ENCODE results near the gene CKS1B. TPM values are rescaled to one million over a fixed set of nuclear protein-coding genes. Genes with fewer than 3 reads are reported as not detected.

CKS1B gene
- total RNA-seq, 1 donor from 2014 or later = 16.0 TPM

DNA sequence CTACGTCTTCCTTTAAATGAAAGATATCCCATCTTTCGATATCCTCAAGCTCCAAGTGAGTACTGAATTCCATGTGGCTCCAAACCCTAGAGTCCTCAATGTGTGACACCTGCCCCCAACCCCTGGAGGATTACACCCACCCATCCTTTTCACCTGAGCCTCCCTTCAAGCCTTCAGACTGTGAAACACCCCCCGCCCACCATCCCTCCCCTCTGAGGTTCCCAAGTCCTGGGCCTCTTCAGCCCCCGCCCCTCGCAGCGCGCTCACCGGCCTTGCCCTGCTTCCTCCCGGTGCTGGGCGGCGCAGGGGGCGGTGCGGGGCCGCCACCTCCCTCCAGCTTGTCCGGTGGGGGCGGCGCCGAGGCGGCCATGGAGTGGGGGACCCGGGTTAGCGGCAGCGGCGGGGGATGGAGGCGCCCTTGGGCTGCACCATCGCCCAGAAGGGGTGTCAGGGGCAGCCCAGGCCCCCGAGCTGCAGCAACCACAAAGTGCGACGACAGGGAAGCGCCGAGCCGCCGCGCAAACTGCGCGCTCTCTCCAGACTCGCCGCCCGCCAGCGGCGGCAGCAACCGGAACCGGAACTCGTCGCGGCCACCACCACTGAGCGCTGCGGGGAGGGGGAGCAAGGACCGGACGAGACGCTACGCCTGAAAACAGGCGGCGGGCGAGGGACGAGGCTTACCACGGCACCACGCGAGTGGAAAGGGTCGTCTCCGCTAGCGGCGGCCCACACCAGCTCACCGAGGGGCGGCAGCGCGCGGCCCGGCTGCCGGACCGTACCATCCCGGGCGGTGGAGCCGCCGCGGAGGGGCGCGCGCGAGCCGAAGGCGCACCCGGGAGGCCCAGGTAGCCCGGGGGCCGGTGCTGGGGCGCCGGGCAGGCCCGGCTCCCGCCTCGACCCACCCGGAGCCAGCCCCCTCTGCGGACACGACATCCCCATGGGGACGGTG lies 13.0 kb upstream of the CKS1B start, which contains the start of gene PYGO2:
TSS of gene PYGO2 (minus strand) at position 576 of the 949 bp plus-strand sequence. CDS start at position 370, 206 bp downstream.
- DNase-seq (ENCODE audit: low spot score) = peak; percentile 94
- intact Hi-C loops (cut with DNase I) = loop anchor here (1.0 to 2.0 kb wide), 4 partner anchors 22 to 56 kb away; partner anchors contain the start of gene FLAD1

DNA sequence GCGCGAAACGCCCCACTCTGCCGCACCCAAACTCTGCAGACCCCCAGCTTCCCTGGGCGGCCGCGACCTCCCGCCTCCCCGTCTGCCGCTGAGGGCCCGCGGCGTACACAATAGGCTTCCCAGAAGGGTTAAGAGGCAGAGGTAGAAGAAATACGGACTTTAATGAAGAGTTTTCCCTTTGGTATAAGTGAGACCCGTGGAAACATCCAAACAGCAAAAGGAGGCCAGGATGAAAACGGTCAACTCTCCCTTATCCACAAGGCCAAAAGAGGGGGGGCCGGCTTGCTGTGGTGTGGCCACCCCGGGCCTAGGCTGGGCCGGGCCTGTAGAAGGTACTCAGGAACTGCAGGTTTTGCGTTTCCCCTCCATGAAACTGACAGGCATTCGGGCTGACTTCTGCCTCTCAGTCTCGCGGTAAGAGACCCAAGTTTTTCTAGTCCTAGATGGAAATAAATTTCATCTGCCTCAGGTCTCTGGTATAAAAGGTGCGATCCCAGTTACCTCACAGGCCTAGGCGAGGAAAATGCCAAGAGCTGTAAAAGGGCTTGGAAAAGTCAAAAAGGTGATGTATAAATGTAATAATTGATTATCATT lies 12.2 kb upstream of the CKS1B start:
- DNase-seq (ENCODE audit: low spot score) = no peak
- intact Hi-C loops (cut with DNase I) = loop anchor here (2.0 kb wide), 1 partner anchor 37 kb away; no protein-coding TSS in a partner anchor

DNA sequence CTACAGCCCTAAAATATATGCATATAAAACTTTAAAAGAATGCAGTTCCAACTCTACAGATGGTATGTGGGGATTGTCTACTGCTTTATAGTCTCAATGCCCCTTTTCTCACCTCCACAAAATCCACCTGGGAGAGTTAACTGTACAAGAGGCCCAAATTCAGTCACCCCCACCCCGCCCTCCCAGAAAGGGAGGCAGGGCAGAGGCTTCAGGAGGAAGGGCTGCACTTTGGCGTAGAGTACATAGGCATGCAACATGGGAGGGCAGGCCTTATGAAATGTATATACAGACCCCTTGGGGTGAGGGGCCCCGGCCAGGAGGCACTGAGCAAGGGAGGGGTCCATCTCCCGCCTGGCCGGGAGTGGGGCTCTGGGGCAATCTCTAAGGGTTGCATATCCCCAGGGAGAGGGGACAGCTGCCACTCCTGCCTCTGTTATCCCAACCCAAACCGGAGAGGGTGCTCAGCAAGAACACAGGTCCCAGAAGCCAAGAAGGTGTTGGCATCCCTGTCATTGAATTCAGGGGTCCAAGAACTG lies 11.6 kb upstream of the CKS1B start:
- no peak for DNase-seq (ENCODE audit: low spot score)
- intact Hi-C loops (cut with DNase I) = loop anchor here (2.0 kb wide), 1 partner anchor 36 kb away; no protein-coding TSS in a partner anchor

DNA sequence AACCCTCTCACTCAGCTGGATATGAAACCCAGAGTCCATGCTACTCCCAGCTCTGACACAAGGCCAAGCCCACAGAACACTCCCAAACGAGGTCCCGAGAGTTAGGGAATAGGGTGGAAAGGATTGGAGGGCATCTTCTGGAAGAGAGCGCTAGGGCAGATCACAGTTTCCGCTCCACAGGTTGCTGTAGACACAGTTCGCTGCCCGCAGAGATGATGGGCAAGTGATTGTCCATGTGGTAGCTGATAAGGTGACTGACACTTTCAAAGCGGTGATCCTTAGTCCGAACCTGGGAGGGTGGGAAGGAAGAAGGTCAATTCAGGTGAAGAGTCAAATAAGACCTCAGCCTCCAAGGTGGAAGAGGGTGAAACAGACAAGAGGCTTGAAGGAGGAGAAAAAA lies 10.8 kb upstream of the CKS1B start:
- DNase-seq (ENCODE audit: low spot score) = no peak
- intact Hi-C loops (cut with DNase I) = loop anchor here (2.0 kb wide), 1 partner anchor 35 kb away; no protein-coding TSS in a partner anchor

DNA sequence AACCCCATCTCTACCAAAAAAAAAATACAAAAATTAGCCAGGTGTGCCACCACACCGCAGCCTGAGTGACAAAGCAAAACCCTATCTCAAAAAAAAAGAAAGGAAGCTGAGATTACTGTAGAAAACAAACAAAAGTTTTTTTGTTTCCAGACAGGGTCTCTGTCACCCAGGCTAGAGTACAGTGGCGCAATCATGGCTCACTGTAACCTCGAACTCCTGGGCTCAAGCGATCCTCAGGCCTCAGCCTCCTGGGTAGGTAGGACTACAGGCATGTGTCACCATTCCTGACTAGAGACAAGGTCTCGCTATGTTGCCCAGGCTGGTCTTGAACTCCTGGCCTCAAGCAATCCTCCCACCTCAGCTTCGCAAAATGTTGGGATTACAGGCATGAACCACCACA lies 10.1 kb upstream of the CKS1B start:
- no peak for DNase-seq (ENCODE audit: low spot score)

DNA sequence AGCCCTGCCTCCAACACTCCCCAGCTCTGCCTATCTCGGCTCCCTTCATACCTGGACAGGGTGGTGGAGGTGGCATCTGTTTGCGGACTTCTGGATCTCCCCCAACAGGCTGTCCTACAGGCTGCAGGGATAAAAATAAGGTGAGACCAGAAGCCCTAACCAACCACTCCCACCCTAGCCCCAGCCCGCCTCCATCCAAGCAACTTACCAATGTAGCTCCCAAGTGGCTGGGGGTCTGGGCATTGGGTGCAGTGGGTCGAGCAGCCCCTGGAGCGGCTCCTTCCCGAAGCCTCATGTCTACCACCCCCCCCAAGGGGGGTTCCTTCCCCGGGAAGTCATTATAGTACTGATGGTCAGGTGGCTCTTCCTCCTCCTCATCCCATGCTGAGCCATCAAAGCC lies 8.4 kb upstream of the CKS1B start:
- DNase-seq (ENCODE audit: low spot score) = no peak
- intact Hi-C loops (cut with DNase I) = no loop called here

More for the DNA sequence above, 10.1 kb upstream of the CKS1B start:
- intact Hi-C loops (cut with DNase I) = no loop called here

DNA sequence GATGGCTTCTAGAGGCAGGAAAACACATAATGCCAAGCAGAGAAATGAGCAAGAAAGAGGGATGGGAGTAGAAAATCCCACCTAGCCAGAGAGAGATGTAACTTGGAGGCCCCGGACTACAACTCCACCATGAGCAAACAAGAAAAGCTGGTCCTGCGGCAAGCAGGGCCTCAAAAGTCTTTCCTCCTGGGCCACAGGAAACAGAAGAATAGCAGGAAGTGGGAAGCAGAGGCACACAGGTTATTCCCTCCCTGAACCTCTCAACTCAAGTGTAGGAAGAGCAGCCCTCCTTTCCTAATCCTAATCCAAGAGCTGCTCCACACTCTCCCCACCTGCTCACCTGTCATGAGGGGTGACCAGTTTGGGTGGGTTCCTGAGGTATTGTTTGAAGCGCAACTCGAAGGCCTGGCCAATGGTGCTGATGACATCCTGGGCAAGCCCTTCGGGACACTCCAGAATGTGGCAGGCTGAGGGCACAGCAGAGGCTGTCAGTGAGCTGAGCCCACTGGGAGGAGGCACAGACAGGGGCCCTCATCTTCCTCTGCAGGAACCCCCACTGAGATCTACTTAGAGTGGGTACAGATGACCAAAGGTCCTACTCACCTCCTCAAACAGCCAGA lies 7.0 kb upstream of the CKS1B start:
- intact Hi-C loops (cut with DNase I) = no loop called here
- DNase-seq (ENCODE audit: low spot score) = no peak

DNA sequence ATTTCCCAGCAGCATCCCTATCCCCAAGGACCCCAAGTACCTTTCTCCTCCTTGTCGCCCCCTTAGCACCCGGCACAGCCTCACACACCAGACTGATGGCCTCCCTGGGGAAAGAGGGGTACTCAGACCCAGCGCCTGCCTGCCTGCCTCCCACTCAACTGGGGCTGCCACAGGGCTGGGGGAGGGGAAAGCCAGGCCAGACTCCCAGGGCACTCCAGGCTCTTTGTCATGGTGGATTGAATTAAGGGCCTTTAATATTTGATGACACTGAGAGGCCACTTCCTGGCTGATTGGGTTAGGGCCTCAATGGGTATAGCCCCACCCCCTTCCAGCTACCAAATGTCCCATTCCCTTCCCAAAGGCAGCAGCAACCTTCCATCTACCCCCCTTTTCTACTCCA lies 5.8 kb upstream of the CKS1B start:
- no peak for DNase-seq (ENCODE audit: low spot score)
- intact Hi-C loops (cut with DNase I) = no loop called here

DNA sequence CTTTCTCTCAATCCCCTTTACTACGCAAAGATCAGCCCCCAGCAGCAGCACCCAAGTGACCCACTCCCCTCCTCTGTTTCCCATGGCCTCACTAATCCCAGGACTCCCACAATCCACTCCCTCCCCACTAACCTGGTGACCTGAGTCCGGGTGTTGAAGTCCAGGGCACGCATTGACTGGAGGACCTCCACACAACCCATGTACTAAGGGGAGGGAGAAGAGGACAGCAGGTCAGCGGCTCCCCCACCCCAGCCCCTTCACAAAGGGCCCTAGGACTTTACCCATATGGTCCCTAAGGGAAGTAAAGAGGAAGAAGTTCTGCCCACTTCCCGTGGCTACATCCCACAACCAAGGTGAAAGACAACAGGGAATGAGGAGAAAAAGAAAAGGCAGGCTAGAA lies 5.2 kb upstream of the CKS1B start:
- intact Hi-C loops (cut with DNase I) = no loop called here
- DNase-seq (ENCODE audit: low spot score) = no peak

DNA sequence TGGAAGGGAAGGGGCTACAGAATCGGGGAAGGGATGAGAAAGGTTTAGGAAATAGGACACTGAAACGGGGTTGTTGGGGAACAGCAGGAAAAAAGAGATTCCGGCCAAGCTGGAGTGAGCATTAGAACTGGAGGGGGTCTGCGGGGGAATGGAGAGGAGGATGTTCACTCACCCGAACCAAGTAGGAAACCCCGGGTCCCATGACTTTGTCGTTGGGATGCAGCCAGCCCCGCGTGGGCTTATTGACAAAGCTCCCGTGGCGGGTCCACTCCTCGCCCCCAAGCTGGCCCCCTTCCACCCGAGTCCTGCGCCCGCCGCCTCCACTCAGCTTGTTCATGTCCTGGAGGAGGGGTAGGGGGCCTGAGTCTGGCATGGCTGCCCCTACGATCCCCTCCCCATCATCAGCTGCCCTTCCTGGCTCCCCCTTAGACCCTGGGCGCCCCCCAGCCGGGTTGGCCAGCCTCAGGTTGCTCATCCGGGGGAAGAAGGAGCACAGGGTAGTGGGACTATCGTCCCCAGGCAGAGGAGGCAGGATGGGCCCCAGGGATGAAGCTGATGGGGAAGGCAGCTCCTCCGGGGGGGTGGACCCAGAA lies 4.5 kb upstream of the CKS1B start:
- intact Hi-C loops (cut with DNase I) = no loop called here
- DNase-seq (ENCODE audit: low spot score) = no peak

DNA sequence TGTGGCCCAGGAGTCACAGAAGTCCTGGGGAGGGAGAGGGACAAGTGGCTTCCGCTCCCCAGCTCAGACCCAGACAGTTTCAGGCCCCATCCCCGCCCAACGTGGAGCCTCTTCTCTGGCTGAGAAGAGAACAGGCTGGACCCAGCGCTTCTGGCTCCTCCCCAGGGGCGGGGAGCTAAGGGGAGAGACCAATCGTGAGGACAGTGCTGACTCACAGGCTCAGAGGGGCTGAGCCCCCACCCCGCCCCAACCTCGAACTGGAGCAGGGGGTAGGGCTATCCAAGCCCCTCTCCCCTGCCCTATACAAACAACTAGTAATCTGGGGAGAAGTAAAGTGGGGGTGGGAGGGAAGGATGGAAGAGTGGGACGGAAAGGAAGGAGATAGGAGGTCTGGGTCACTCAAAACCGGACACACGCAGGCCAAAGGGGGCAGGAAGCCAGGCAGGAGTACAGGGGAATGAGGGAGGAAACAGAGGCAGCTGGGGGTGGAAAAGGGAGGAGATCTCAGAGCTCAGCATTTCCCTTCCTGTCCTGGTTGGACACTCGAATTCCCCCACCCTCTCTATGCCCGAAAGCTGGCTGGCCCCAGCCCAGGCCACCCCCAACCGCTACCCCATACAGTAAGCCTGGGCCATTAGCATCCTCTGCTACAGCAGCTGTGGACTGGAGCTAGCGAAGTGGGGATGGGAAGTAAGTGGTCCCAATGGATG lies 3.7 kb upstream of the CKS1B start, which contains the start of gene SHC1:
TSS of gene SHC1 (minus strand) at position 117 of the 710 bp plus-strand sequence. CDS start 221 bp downstream, outside the sequence.
- intact Hi-C loops (cut with DNase I) = no loop called here
- peak; percentile 95 for DNase-seq (ENCODE audit: low spot score)

DNA sequence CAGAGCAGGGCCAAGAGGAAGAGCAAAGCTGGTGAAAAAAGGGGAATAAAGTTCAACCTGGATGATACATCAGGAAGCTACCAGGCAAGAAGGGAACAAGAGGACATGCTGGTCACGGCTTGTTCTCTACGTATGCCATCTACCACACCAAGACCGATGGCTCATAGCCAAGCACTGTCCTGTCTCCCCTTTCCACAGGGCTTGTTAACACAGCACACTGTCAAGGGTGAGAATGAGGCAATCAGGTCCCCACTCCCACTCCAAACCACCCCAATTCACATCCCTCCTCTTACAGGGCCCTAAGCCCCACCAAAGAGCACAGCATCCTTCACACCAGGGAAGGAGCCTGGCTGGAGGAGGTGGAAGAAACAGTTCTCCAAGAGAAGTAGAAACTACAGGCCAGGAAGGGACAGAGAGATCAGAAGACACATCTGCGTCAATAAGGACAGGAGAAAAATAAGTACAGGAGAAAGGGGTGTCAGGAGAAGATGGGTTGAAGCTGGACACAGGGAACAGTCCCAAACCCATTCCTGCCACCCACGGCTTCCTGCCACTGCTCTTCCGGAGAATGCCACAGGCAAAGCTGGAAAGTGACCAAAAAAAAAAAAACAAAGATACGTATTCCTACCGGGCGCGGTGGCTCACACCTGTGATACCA lies 3.0 kb upstream of the CKS1B start:
- DNase-seq (ENCODE audit: low spot score) = no peak
- intact Hi-C loops (cut with DNase I) = no loop called here

DNA sequence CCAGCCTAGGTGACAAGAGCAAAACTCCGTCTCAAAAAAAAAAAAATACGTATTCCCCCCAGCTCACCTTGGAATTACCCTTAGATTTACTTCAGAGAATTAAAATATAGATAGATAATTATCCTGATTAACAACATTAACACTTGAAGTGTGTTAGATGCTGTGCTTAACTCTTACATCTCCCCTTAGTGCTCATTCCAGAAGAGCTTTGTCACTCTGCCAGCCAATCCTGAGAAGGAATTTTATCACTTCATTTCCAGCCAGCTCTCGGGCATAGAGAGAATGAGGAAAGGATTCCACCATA lies 2.3 kb upstream of the CKS1B start:
- no peak for DNase-seq (ENCODE audit: low spot score)
- intact Hi-C loops (cut with DNase I) = loop anchor here (2.0 kb wide), 1 partner anchor 45 kb away; no protein-coding TSS in a partner anchor

DNA sequence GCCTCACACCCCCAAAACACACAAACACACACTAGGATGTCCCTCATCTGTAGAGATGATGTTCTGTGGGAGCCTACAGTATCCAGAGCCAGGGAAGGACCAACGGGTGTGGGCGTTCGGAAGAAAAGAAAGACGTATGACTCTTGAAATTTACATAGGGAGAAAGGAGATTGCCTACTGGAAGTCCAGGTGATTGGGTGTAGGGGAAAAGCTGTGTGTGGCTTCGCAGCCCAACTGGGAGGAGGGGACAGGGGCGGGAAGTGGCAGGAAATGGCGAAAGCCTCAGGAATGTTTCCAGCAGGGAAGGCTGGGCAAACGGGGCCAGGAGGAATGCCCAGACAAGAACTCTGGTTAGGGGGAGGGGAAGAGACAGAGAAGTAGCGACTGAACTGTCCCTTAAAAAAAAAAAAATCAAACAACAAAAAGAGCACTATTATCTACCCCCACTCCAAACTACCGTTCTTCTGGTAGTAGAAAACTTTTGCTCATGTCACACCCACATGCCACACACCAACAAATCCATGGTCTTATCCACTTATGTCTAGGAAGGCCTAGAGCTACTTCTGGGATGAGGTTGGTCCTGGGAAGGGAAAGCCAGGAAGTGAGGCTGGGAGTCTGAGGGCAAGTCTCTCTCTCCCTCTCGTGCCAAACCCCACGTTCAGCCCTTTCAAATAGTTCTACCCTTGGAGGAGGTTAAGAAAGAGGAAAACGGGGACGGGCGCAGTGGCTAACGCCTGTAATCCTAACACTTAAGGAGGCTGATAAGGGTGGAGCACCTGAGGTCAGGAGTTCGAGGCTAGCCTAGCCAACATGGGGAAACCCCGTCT lies 1.8 kb upstream of the CKS1B start:
- intact Hi-C loops (cut with DNase I) = loop anchor here (2.0 kb wide), 1 partner anchor 44 kb away; no protein-coding TSS in a partner anchor

DNA sequence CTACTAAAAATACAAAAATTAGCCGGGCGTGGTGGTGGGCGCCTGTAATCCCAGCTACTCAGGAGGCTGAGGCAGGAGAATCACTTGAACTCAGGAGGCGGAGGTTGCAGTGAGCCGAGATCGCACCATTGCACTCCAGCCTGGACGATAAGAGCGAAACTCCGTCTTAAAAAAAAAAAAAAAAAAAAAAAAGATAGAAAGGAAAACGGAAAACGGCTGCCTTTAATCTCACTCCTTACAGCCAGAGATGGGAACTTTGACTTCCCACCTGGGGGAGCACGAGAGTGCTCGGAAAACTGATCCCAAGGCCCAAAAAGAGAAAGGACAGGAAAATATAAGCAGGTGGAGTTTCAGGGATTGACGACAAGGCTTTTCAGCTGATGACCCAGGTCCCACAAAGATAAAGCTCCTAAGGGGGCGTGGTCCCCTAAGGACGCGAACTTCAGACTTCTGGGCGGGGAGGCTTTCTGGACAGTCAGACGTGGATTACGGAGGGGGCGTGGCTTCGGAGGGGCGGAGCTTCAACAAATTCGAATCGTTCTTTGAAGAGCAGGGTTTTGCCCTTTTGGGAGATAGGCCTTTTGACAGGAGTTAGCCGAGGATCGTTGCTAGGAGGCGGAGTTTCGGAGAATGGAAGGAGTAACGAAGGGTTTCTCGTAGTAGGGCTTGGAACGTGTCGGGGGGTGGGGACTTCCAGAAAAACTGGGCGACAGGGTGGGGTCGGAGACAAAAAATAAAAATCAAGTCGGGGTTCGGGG lies 958 bp upstream of the CKS1B start:
- intact Hi-C loops (cut with DNase I) = loop anchor here (2.0 kb wide), 3 partner anchors 27 to 43 kb away; partner anchors contain the start of gene PMVK
- peak; percentile 97 for DNase-seq (ENCODE audit: low spot score)

More for the DNA sequence above, 1.8 kb upstream of the CKS1B start:
- no peak for DNase-seq (ENCODE audit: low spot score)

DNA sequence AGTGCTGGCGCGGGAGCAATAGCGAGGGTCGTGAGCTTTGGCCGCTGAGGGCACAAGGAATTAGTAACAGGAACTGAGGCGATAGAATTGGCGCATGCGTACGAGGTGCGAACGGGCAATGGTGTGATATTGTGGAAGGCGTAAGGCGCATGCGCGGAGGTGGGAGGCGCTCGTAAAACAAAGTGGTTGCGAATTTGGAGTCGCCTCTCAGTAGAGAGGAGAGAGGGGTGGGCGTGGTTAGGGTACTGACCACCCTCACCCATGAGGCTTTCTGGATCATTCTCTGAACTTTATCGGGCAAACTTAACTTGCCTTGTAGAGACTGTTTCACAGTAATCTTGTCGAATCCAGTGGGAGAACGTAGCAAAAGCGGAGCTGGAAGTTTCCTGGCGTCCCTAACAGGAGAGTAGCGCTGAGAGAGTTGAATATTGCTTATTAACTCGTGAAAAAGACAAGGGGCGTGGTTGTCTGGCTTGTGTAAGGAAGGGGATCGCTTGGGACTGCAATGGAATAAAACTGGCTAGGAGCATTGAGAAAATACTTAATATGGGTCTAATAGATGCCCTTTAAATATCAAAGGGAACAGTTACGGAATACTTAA lies 427 bp downstream of the CKS1B start:
- intact Hi-C loops (cut with DNase I) = loop anchor here (2.0 kb wide), 2 partner anchors 26 to 38 kb away; partner anchors contain the start of gene PMVK
- peak; percentile 95 for DNase-seq (ENCODE audit: low spot score)

Measured in cardiac septum (tissue), 1 donor.